ENCODE measurements around the gene TIMM17A. TPM values are rescaled to one million over a fixed set of nuclear protein-coding genes. Genes with fewer than 3 reads are reported as not detected.
A peak's percentile ranks its signal among the peaks of the same experiment; 100 is the strongest.

TIMM17A gene
- 40.8 and 46.7 TPM in 2 replicates for total RNA-seq

DNA sequence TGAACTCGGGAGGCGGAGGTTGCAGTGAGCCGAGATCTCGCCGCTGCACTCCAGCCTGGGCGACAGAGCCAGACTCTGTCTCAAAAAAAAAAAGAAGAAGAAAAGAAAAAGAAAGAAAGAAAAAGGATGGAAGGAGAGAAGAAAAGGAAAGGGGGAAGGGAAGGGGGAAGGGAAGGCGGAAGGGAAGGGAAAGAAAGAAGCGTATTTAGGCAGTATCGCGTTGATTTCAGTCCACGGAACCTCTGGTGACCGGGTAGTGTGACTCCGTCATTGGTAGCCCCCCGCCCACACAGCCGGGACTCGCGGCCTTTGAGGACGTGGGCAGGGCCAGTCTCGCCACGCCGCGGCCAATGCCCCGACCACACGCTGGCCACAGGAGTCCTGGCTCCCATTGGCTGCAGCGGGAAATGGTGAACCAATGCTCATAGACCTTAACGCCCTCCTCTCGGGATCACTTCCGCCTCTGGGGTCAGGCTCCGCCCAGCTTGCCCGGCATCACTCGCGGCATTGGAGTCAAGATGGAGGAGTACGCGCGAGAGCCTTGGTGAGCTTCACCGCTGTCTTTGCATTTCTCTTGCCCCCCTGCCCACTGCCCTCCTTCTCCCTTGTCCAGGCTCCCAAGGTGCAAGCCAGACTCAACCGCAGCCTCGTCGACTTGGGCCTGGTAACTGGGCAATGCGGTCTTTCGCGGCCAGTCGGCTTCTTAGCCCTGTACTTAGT, at the start of gene TIMM17A:
TSS of gene TIMM17A (plus strand) at position 495 of the 720 bp plus-strand sequence. CDS start at position 519, 24 bp downstream.

DNA sequence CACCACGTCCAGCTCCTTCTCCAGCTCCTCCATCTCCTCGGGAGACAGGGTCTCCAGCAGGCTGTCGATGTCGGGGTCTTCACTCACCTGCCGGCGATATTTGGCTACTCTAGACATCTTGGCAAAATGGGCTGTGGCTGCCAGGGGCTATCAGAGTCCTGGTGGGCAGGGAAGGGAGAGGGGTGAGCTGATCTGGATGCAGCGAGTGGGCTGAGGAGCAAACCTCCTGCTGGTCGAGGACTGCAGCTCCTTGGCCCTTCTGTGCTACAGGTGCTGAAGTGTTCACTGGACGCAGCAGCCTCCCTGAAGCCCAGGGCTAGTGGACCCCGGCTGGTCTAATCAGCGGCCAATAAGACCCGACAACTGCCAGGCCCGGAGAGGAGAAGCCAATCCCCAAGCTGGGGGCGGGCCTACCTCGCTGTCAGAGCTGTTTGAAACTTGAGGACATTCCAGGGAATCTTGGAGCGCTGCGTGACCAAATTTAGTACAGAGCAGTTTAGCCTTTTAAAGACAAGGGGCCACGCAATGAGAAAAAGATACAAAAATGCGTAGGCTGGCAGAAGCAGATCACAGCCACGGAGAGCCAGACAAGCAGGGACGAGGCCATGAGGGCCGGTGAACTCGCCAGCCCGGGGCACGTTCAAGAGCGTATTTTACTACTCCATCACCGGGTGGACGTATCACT, 8.9 kb upstream of the TIMM17A start, which contains the start of gene LMOD1:
TSS of gene LMOD1 (minus strand) at position 325 of the 685 bp plus-strand sequence. CDS start at position 117, 208 bp downstream.

DNA sequence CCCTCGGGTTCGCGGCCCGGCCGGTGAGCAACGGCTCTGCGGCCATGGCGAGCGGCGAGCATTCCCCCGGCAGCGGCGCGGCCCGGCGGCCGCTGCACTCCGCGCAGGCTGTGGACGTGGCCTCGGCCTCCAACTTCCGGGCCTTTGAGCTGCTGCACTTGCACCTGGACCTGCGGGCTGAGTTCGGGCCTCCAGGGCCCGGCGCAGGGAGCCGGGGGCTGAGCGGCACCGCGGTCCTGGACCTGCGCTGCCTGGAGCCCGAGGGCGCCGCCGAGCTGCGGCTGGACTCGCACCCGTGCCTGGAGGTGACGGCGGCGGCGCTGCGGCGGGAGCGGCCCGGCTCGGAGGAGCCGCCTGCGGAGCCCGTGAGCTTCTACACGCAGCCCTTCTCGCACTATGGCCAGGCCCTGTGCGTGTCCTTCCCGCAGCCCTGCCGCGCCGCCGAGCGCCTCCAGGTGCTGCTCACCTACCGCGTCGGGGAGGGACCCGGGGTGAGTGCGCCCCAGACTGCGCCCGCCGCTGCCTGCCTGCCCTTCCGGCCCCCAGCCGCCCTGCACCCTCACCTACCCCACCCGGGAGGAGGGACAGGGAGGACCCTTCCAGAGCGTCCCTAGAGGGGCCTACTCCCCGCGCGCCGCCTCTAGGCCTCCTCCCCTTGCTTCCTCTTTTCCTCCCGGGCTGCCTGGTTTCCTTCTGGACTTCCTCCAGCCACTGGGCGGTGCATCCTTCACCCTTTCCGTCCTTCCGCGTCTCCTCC, 27.5 kb downstream of the TIMM17A start, which contains the start of gene RNPEP:
TSS of gene RNPEP (plus strand) at position 26 of the 757 bp plus-strand sequence. CDS start at position 45, 19 bp downstream.

DNA sequence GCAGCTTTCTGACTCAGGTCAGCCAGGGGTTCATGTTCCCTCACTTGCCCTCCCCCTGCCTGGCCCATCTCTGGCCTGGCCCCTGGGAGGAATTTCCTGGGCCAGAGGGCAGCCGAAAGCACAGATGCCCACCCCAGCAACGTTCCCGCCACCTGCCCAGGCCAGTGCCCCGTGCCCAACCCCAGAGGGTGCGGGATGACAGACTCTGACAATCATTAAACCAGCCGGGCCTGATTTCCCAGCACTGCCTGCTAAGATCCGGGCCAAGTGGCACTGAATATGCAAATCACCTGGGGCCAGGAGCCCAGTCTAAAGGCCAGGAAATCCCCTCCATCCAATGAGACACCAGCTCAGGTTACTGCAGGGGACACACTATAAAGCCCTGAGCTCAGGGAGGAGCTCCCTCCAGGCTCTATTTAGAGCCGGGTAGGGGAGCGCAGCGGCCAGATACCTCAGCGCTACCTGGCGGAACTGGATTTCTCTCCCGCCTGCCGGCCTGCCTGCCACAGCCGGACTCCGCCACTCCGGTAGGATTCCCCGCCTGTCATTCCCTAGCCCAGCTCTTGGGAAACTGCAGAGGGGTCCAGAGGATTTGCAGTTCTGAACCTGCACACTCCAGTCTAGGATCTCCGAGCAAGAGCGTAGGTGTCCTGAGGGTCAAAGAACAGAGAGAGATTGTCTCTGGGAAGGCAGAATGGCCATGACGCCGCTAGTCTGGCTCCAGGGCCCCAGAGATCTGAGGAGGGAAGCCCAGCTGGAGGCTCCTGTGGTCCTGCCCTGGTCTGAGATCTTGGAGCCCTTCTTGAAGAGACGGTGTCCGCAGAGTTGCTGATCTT, 55.1 kb downstream of the TIMM17A start, which contains the start of gene ELF3:
TSS of gene ELF3 (plus strand) at position 408 of the 836 bp plus-strand sequence. CDS start 550 bp downstream, outside the sequence.

Small RNAs within 50 kb of the gene (small RNA-seq; reads per million reads assigned to genes)
- gene MIR6740 (not detected), gene RF00156 (1.4 reads per million, percentile 71 among the genes with 10 or more reads in this experiment)

Other genes with a start within 250 kb of the TIMM17A start
- 19.8 and 25.8 TPM in 2 replicates for gene IPO9, start 126.3 kb upstream of the TIMM17A start, total RNA-seq
- 6.6 and 7.0 TPM in 2 replicates for gene SHISA4, start 66.6 kb upstream of the TIMM17A start, total RNA-seq
- gene LMOD1, start 9.0 kb upstream of the TIMM17A start, total RNA-seq, result 0.20 and 1.8 TPM in 2 replicates
- 60.6 and 62.8 TPM in 2 replicates for gene RNPEP, start 27.1 kb downstream of the TIMM17A start, total RNA-seq
- gene ELF3, start 55.1 kb downstream of the TIMM17A start, total RNA-seq, result 0.20 TPM in 1 of 2 replicates, not detected in the other
- gene GPR37L1, start 167.4 kb downstream of the TIMM17A start, total RNA-seq, result not detected in 2 replicates
- 12.9 and 17.0 TPM in 2 replicates for gene ARL8A, start 189.2 kb downstream of the TIMM17A start, total RNA-seq
- not detected in 2 replicates for gene PTPN7, start 205.1 kb downstream of the TIMM17A start, total RNA-seq
- gene LGR6, start 238.3 kb downstream of the TIMM17A start, total RNA-seq, result not detected in 2 replicates

All from subcutaneous preadipocyte (primary cell).